ENCODE results near the gene C18orf63.

GRCh38 chr18:74288730-74289129 lies 26.9 kb upstream of the C18orf63 start:
- TF ChIP-seq POLR2A (IDR thresholded peaks at IDR 0.05; ENCODE audit: extremely low read depth, insufficient read length): no peak
- TF ChIP-seq CTCF (IDR thresholded peaks at IDR 0.05; ENCODE audit: low read depth, low read length): no peak
- no peak for TF ChIP-seq MYC (IDR thresholded peaks at IDR 0.05; ENCODE audit: low read depth, low read length)
- no peak for TF ChIP-seq MAX (IDR thresholded peaks at IDR 0.05; ENCODE audit: low read depth, low read length)

Data from NB4 (cell line).